Psoas muscle (tissue), 8 donors: Measurements from ENCODE around the gene CPXM2. TPM values are rescaled to one million over a fixed set of nuclear protein-coding genes. Genes with fewer than 3 reads are reported as not detected.

ENCODE experiments used
- ATAC-seq, 4 donors: fragments of 200-7000 bp; cut with Tn5 transposase; one replicate each; pipeline ENCODE4 v1.9.1; 2020; ENCODE audit warnings: moderate library complexity in 3 of 4, mild to moderate bottlenecking in 2 of 4
- DNase-seq, 2 donors: peaks; one replicate each; pipeline ENCODE4 v3.0.0-alpha.2; 2020
- H3K27ac ChIP-seq: fragments of 200-600 bp; one replicate; pipeline ENCODE4 v1.8.0; 2022
- H3K27me3 ChIP-seq, 3 donors: fragments of 200-600 bp in 1 of 3; one replicate each; pipeline versions ENCODE4 v1.6.1 to v1.8.0; 2013 to 2022; ENCODE audit warnings: low read length in 2 of 3, mild to moderate bottlenecking in 2 of 3, moderate library complexity in 1 of 3; ENCODE audit not compliant: insufficient read depth in 3 of 3
- H3K36me3 ChIP-seq, 2 donors: fragments of 200-600 bp in 1 of 2; one replicate each; pipeline versions ENCODE4 v1.6.1 to v1.8.0; 2013 to 2022; ENCODE audit warnings: low read depth in 1 of 2, mild to moderate bottlenecking in 1 of 2, moderate library complexity in 1 of 2; ENCODE audit not compliant: insufficient read depth in 1 of 2
- H3K4me1 ChIP-seq: fragments of 200-600 bp; one replicate; pipeline ENCODE4 v1.8.0; 2022
- H3K4me3 ChIP-seq: fragments of 200-600 bp; one replicate; pipeline ENCODE4 v1.8.0; 2022; ENCODE audit warnings: mild to moderate bottlenecking
- H3K9me3 ChIP-seq: fragments of 200-600 bp; one replicate; pipeline ENCODE4 v1.8.0; 2022
- WGBS, 3 donors: extraction: QIAGEN DNeasy Blood & Tissue Kit; methylation state at CpG; one replicate each; pipeline versions ENCODE4 v1.1.6 to v1.1.7; 2013; 5-methylcytosine and 5-hydroxymethylcytosine counted together
- intact Hi-C, 2 donors: fragments of 100-400 bp; cut with DNase I; formaldehyde crosslinking; loops; one replicate each; pipeline versions ENCODE4 v1.11.0 to v1.14.2; 2022
- polyA plus RNA-seq, 3 donors: library from polyadenylated mRNA; stranded (reverse); fragments of 200-250 nt; gene quantifications; one replicate each; pipeline ENCODE4 v1.2.3, GENCODE V29; 2013
- total RNA-seq, 4 donors: library from RNA; stranded (reverse); fragmentation: NEBNext Ultra II Directional in 2 of 4; extraction: Animal tissue kit (Norgen Biotek cat#: 25700) in 2 of 4; gene quantifications; one replicate each; pipeline versions ENCODE4 v1.2.1 to v1.2.4, GENCODE V29; 2021 to 2023
- TF ChIP-seq, protein P1 (sequence below): fragments of 200-600 bp; IDR thresholded peaks from one replicate; pipeline ENCODE4 v1.8.0; 2022; ENCODE audit warnings: antibody characterized with exemption
- donor health status: healthy with polysubstance abuse.
- donor health status: DM: no; HTN: no; CAD: no; lungs with moderate emphysema.
- donor health status: Bipolar disorder and iron deficiency.
- donor health status: healthy.
- donor health status: DM: yes; HTN: yes; CAD: no.
- donor health status: DM: no; HTN: no; CAD: no.
- donor health status: DM: no; HTN: no; CAD: no.
- donor health status: DM: yes; HTN: yes; CAD: no.

The CPXM2 gene
- total and polyA plus RNA-seq, 7 donors: 0.78 to 5.2 (median 1.4) TPM

- DNase-seq: no peak
- intact Hi-C loops: no loop called here
These were observed 44.1 kb upstream of the CPXM2 start for GRCh38 chr10:123935680-123936079.

DNA sequence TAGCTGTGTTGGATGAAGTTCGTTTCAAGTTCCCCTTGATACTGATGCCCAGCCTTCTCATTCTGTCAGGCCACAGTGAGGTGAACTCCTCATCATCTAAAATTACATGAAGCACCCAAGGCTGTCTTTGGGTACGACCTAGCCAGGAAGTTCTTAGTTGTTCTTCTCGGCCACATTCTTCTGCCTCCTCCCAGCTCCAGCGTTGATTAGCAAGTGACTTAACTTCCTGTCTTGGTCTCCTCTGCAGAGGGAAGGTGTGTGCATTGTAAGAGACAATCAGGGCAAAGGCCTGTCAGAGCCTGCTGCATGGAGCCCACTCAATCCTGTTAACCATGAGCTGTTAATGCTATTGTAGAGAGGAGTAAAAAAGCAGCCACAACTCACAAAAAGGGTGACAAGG, 43.2 kb upstream of the CPXM2 start:
- DNase-seq (no peak), ATAC-seq (no peak)
- Histone ChIP-seq H3K4me3 (no peak overlapping the region), H3K36me3 (no peaks in the 10 kb centered on the region), H3K9me3 (no peaks in the 10 kb centered on the region), H3K27ac (no peak overlapping the region), H3K4me1 (no peaks in the 10 kb centered on the region), H3K27me3 (no peaks in the 10 kb centered on the region)
- intact Hi-C loops: no loop called here
- TF ChIP-seq, protein P1, sequence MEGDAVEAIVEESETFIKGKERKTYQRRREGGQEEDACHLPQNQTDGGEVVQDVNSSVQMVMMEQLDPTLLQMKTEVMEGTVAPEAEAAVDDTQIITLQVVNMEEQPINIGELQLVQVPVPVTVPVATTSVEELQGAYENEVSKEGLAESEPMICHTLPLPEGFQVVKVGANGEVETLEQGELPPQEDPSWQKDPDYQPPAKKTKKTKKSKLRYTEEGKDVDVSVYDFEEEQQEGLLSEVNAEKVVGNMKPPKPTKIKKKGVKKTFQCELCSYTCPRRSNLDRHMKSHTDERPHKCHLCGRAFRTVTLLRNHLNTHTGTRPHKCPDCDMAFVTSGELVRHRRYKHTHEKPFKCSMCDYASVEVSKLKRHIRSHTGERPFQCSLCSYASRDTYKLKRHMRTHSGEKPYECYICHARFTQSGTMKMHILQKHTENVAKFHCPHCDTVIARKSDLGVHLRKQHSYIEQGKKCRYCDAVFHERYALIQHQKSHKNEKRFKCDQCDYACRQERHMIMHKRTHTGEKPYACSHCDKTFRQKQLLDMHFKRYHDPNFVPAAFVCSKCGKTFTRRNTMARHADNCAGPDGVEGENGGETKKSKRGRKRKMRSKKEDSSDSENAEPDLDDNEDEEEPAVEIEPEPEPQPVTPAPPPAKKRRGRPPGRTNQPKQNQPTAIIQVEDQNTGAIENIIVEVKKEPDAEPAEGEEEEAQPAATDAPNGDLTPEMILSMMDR: no peak
- WGBS, 3 donors: 64 to 66% (median 64%) methylated on average over 4 of the region's 4 CpGs

More at GRCh38 chr10:123935680-123936079, 44.1 kb upstream of the CPXM2 start:
- no peaks in the 10 kb centered on the region for H3K4me1 ChIP-seq
- no peaks in the 10 kb centered on the region for H3K27me3 ChIP-seq
- no peak for ATAC-seq
- WGBS, 3 donors: 96 to 99% (median 97%) methylated on average over 2 of the region's 2 CpGs
- no peaks in the 10 kb centered on the region for H3K36me3 ChIP-seq
- H3K9me3 ChIP-seq: no peaks in the 10 kb centered on the region
- H3K27ac ChIP-seq: no peak overlapping the region
- TF ChIP-seq, protein P1: no peak
- no peak overlapping the region for H3K4me3 ChIP-seq

- WGBS, 3 donors: 56 to 57% (median 57%) methylated on average over 9 of the region's 9 CpGs
- Histone ChIP-seq H3K9me3 (no peaks in the 10 kb centered on the region), H3K27ac (no peak overlapping the region), H3K4me3 (no peak overlapping the region), H3K27me3 (no peaks in the 10 kb centered on the region), H3K36me3 (no peaks in the 10 kb centered on the region), H3K4me1 (no peaks in the 10 kb centered on the region)
- ATAC-seq (peak in 1 of 4 donors; percentile 37), DNase-seq (peak in 1 of 2 donors; percentile 28)
- TF ChIP-seq, protein P1: no peak
- intact Hi-C loops: no loop called here
These were observed 38.9 kb upstream of the CPXM2 start for GRCh38 chr10:123930340-123931001.

DNA sequence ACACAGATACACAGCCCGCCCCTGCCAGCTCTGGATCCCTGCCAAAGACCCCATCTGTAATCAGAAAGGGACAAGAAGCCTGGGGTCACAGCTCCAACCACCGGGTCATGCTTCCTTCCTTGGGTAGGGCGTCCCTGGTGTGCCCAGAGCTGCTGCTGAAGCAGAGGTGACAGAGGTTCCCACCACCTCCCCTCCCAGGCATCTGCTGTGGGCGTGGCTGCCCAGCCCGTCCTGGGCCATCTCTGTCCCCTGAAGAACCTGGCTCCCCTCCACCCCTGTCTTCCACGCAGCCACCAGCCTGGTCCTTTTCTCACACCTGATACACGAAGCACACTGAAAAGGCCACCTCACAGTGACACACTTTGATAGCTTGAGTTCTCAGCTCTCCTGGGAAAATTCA, 38.2 kb upstream of the CPXM2 start:
- Histone ChIP-seq H3K4me3 (no peak overlapping the region), H3K27me3 (no peaks in the 10 kb centered on the region), H3K27ac (no peak overlapping the region), H3K9me3 (no peaks in the 10 kb centered on the region), H3K4me1 (no peaks in the 10 kb centered on the region), H3K36me3 (no peaks in the 10 kb centered on the region)
- ATAC-seq: no peak
- 61 to 73% (median 65%) methylated on average over 7 of the region's 7 CpGs for WGBS, 3 donors
- intact Hi-C loops: no loop called here
- TF ChIP-seq, protein P1: no peak
- no peak for DNase-seq

DNA sequence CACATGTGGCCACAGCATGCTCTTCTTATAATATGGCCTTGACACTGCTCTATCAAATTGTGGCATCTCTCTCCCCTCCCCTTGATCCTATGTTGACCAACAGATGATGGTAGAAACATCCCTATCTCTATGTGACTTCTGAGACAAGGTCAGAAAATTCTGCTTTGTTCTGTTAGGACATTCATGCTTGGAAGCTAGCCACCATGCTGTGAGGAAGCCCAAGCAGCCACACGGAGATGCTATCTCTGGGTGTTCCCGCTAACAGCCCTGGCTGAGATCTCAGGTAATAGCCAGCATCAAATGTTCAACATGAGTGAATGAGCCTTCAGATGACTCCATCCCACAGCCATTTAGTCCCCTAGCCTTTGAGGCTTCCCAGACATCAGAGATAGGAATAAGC, 36.8 kb upstream of the CPXM2 start:
- WGBS, 3 donors: 68 to 91% (median 83%) methylated on average over 2 of the region's 2 CpGs

More for the DNA sequence above, 36.8 kb upstream of the CPXM2 start:
- H3K9me3 ChIP-seq: no peaks in the 10 kb centered on the region
- TF ChIP-seq, protein P1: no peak
- no peaks in the 10 kb centered on the region for H3K4me1 ChIP-seq
- no peaks in the 10 kb centered on the region for H3K36me3 ChIP-seq
- no peak overlapping the region for H3K27ac ChIP-seq
- intact Hi-C loops: no loop called here
- ATAC-seq: no peak
- DNase-seq: no peak
- H3K4me3 ChIP-seq: no peak overlapping the region
- no peaks in the 10 kb centered on the region for H3K27me3 ChIP-seq
